IgD-negative memory B cell (primary cell): Measurements from ENCODE around the gene AEBP1. TPM values are rescaled to one million over a fixed set of nuclear protein-coding genes. Genes with fewer than 3 reads are reported as not detected.

Experiments
- H3K27ac Mint-ChIP-seq, 3 donors: one replicate each; pipeline ENCODE4 v1.8.0; 2020 to 2022; ENCODE audit warnings: mild to moderate bottlenecking in 3 of 3, mixed read lengths in 3 of 3, moderate library complexity in 1 of 3
- H3K27me3 Mint-ChIP-seq: one replicate; pipeline ENCODE4 v1.8.0; 2021; ENCODE audit warnings: mixed read lengths
- H3K36me3 Mint-ChIP-seq: one replicate; pipeline ENCODE4 v1.8.0; 2020; ENCODE audit warnings: mild to moderate bottlenecking, mixed read lengths
- H3K4me1 Mint-ChIP-seq, 3 donors: one replicate each; pipeline ENCODE4 v1.8.0; 2020 to 2022; ENCODE audit warnings: mixed read lengths in 3 of 3, mild to moderate bottlenecking in 1 of 3
- H3K4me3 Mint-ChIP-seq, 4 donors: one replicate each; pipeline ENCODE4 v1.8.0; 2020 to 2022; ENCODE audit warnings: mild to moderate bottlenecking in 4 of 4, mixed read lengths in 4 of 4, moderate library complexity in 3 of 4
- H3K9me3 Mint-ChIP-seq, 3 donors: one replicate each; pipeline ENCODE4 v1.8.0; 2020 to 2021; ENCODE audit warnings: mixed read lengths in 3 of 3, mild to moderate bottlenecking in 1 of 3
- polyA plus RNA-seq: library from polyadenylated mRNA; unstranded; fragments of 300-500 nt; fragmentation: Illumina TruSeq; gene quantifications from one replicate; pipeline ENCODE4 v1.2.3, GENCODE V29; 2021

Gene AEBP1
- polyA plus RNA-seq, 1 donor from 2014 or later = 3.7 TPM

DNA sequence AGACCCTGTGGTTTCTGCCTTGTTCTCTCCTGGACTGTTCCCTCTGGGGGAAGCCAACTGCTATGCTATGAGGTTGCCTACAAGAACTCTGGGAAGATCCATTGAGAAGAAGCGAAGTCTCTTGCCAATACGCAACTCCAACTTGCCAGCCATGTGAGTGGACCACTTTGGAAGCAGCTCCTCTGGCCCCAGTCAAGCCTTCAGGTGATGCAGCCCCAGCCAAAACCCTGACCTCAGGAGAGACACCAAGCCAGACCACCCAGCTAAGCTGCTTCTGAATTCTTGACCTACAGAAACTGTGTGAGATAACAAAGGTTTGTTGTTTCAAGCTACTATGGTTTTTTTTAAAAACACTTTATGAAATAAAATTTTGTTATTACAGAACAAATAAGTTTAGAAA is 57.2 kb downstream of the AEBP1 start:
- peaks cover 0 to 10% (median 0%) of the 10 kb centered on the region in 3 donors for H3K9me3 Mint-ChIP-seq
- no peaks in the 10 kb centered on the region for H3K27me3 Mint-ChIP-seq
- no peak overlapping the region for H3K27ac Mint-ChIP-seq
- H3K4me1 Mint-ChIP-seq = peaks cover 0 to 1% (median 0%) of the 10 kb centered on the region in 3 donors
- no peaks in the 10 kb centered on the region for H3K36me3 Mint-ChIP-seq
- H3K4me3 Mint-ChIP-seq = no peak overlapping the region

DNA sequence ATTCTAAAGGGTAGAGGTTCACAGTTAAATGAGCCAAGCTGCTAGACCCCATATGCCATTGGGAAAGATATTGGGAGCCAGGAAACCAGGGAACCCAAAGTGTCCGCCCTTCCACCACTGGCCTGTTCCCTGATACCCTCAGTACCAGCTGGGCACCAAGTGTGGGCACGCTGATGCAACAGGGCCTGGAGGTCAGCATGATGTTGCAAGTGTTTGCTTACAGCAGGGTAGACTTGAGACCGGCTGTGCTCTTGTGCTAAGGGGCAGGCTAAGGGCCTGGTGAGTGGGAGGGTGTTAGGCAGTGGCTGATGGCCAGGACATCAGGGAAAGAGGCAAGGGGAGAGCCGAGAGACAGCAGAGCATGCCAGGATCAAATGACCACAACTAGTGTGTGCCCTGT is 58.0 kb downstream of the AEBP1 start:
- H3K9me3 Mint-ChIP-seq = peaks cover 0 to 10% (median 0%) of the 10 kb centered on the region in 3 donors
- H3K27ac Mint-ChIP-seq = no peak overlapping the region
- no peaks in the 10 kb centered on the region for H3K27me3 Mint-ChIP-seq
- no peak overlapping the region for H3K4me3 Mint-ChIP-seq
- H3K4me1 Mint-ChIP-seq = peaks cover 0 to 1% (median 0%) of the 10 kb centered on the region in 3 donors
- no peaks in the 10 kb centered on the region for H3K36me3 Mint-ChIP-seq

GRCh38 chr7:44162785-44163395 is 58.7 kb downstream of the AEBP1 start:
- no peaks in the 10 kb centered on the region for H3K27me3 Mint-ChIP-seq
- no peak overlapping the region for H3K27ac Mint-ChIP-seq
- peaks cover 4 to 5% (median 4%) of the 10 kb centered on the region in 3 donors for H3K4me1 Mint-ChIP-seq
- no peak overlapping the region for H3K4me3 Mint-ChIP-seq
- H3K9me3 Mint-ChIP-seq = peaks cover 0 to 10% (median 0%) of the 10 kb centered on the region in 3 donors
- H3K36me3 Mint-ChIP-seq = no peaks in the 10 kb centered on the region

DNA sequence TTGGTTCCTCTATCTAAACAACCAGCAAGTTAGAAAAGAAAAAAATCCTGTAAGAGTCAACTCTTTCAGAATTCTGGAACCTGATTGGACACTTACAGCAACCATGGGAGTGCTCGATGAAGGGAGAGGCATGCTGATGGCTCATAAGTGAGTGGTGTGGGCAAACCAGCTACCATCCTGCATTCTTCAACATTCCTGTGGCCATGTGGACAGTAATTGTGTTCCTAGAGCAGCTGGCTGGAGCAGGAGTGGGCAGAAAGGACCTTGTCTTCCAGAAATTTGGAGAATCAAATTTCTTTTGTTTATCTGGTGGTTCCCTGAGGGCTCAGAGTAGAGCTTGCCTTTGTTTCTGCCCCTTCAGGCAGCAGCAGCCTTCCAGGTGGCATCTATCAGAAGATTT is 59.4 kb downstream of the AEBP1 start:
- H3K36me3 Mint-ChIP-seq = no peaks in the 10 kb centered on the region
- peaks cover 6 to 7% (median 6%) of the 10 kb centered on the region in 3 donors for H3K4me1 Mint-ChIP-seq
- no peak overlapping the region for H3K27ac Mint-ChIP-seq
- no peak overlapping the region for H3K4me3 Mint-ChIP-seq
- no peaks in the 10 kb centered on the region for H3K27me3 Mint-ChIP-seq
- H3K9me3 Mint-ChIP-seq = peaks cover 0 to 10% (median 0%) of the 10 kb centered on the region in 3 donors

Other genes with a start within 250 kb of the AEBP1 start
- gene MRPS24, start 234.8 kb upstream of the AEBP1 start, polyA plus RNA-seq = 136 TPM
- gene URGCP, start 197.7 kb upstream of the AEBP1 start, polyA plus RNA-seq = 24.4 TPM
- 15.1 TPM for gene UBE2D4, start 177.9 kb upstream of the AEBP1 start, polyA plus RNA-seq
- 0.10 TPM for gene SPDYE1, start 106.4 kb upstream of the AEBP1 start, polyA plus RNA-seq
- gene DBNL, start 59.6 kb upstream of the AEBP1 start, polyA plus RNA-seq = 384 TPM
- gene PGAM2, start 38.8 kb upstream of the AEBP1 start, polyA plus RNA-seq = not detected
- 42.0 TPM for gene POLM, start 21.8 kb upstream of the AEBP1 start, polyA plus RNA-seq
- gene POLD2, start 19.2 kb downstream of the AEBP1 start, polyA plus RNA-seq = 88.5 TPM
- not detected for gene MYL7, start 37.0 kb downstream of the AEBP1 start, polyA plus RNA-seq
- gene GCK, start 85.1 kb downstream of the AEBP1 start, polyA plus RNA-seq = 0.68 TPM
- gene YKT6, start 96.6 kb downstream of the AEBP1 start, polyA plus RNA-seq = 46.3 TPM
- not detected for gene CAMK2B, start 221.2 kb downstream of the AEBP1 start, polyA plus RNA-seq